DMS53 (cell line): ENCODE results near the gene HSPG2.
"Not testable (repeated sequence)": the region's sequence is repeated elsewhere in the genome, so short reads cannot be mapped to it uniquely, and the experiment has no call there.

Experiments used
- DNase-seq: peaks from one replicate; lab custom pipeline; 2025; lab: John Stamatoyannopoulos, UW

The HSPG2 gene

GRCh38 chr1:21937034-21937371 is at the start of gene HSPG2:
HSPG2 (minus strand) TSS chr1:21937310; CDS start chr1:21937217, 93 bp downstream.
- DNase-seq = no peak

DNA sequence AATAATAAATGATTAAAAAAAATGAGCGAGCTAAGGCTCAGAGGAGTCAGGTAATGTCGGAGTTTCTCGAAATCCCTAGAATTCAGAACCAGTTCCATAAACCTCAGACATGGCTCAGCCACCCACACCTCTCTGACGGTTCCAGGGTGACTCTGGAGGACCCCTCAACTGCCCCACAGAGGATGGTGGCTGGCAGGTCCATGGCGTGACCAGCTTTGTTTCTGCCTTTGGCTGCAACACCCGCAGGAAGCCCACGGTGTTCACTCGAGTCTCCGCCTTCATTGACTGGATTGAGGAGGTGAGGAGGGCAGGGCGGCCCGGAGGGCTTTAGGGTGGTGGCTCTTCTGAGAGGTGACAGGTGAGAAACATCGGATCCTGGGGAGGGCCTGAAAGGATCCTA is 49.3 kb upstream of the HSPG2 start:
- DNase-seq = not testable (repeated sequence)

DNA sequence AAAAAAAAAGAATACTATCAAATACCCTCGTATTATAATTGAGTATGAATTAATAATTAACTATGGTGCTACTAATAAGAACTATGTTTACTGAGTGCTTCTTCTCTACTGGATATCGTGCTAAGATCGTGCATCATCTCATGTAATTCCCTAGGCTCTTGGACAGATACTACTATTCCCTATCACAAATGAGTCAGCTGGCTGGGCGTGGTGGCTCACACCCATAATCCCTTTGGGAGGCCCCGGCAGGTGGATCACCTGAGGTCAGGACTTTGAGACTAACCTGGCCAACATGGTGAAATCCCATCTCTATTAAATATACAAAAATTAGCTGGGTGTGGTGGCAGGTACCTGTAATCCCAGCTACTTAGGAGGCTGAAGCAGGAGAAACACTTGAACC is 48.8 kb upstream of the HSPG2 start:
- not testable (repeated sequence) for DNase-seq

DNA sequence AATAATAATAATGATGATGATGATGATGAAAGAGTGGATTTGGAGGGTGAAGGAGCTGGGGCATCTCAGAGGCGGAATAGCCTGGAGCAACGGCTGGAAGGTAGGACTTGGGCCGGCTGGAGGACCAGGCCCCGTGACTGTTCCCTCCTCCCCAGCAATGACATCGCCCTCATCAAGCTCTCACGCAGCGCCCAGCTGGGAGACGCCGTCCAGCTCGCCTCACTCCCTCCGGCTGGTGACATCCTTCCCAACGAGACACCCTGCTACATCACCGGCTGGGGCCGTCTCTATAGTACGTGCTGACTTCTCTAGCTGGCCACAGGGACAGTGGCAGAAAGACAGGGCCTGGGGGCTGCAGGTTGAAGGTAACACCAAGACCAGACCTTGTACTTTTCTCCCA is 46.4 kb upstream of the HSPG2 start:
- DNase-seq = not testable (repeated sequence)

- DNase-seq = peak; percentile 32
Measured at GRCh38 chr1:21982122-21982521, 45.0 kb upstream of the HSPG2 start.

- DNase-seq = not testable (repeated sequence)
Measured at GRCh38 chr1:21981253-21981652, 44.1 kb upstream of the HSPG2 start.

DNA sequence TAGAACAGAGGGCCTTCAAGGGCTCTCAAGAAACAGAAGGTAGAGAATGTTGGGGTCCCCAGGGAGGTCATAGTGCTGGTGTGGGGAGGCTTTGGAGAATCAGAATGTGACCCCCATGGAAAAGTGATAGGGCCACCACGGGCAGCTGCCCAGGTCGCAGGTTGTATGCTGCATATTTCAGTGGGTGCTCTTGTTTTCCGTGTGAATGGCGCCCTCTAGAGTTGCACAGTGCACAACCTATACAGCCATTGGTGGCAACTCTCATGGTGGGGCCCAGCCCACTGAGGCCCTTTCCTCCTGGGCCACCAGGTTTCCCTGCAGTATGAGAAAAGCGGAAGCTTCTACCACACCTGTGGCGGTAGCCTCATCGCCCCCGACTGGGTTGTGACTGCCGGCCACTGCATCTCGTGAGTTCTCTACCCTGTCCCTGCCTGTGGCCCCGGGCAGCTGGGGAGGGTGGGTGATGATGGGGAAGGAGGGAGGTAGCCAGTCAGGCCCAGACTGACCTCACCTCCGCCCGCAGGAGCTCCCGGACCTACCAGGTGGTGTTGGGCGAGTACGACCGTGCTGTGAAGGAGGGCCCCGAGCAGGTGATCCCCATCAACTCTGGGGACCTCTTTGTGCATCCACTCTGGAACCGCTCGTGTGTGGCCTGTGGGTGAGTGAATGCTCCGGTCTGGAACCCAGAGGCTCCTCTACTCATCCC is 43.6 kb upstream of the HSPG2 start:
- DNase-seq = not testable (repeated sequence)

DNA sequence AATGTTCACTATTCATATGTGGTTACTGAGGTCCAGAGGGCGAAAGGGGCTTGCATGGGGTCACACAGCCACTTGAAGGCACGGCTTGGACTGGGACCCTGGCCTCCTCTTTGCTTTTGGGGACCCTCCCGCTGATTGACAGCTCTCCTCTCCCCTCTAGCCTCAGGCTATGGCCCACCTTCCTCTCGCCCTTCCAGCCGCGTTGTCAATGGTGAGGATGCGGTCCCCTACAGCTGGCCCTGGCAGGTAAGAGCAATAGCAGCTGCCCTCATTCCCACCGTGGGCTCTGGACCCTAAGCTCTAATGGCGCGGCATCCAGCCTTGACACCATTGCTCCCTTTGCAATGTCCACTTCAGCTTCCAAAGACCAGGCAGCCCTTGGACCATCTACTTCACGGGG is 41.1 kb upstream of the HSPG2 start:
- DNase-seq = not testable (repeated sequence)

GRCh38 chr1:21976703-21977239 is 39.7 kb upstream of the HSPG2 start, which contains the start of gene CELA3B:
CELA3B (plus strand) TSS chr1:21977022; CDS start chr1:21977040, 18 bp downstream.
- not testable (repeated sequence) for DNase-seq

- DNase-seq = not testable (repeated sequence)
Measured at GRCh38 chr1:21975296-21975695, 38.2 kb upstream of the HSPG2 start.

- peak; percentile 89 for DNase-seq
Measured at GRCh38 chr1:21974699-21975098, 37.6 kb upstream of the HSPG2 start.

- DNase-seq = not testable (repeated sequence)
Measured at GRCh38 chr1:21973948-21974347, 36.8 kb upstream of the HSPG2 start.

- not testable (repeated sequence) for DNase-seq
Measured at GRCh38 chr1:21972973-21973441, 35.9 kb upstream of the HSPG2 start.

DNA sequence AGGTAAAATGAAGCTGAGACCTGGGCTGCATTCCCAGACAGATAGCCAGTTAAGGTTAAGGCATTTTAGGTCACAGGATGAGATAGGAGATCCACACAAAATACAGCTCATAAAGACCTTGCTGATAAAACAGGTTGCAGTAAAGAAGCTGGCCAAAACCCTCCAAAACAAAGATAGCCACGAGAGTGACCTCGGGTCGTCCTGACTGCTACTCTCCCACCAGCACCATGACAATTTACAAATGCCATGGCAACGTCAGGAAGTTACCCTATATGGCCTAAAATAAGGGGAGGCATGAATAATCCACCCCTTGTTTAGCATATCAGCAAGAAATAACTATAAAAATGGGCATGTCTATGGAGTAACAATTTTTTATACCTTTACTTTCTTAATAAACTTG is 33.4 kb upstream of the HSPG2 start:
- DNase-seq = not testable (repeated sequence)

DNA sequence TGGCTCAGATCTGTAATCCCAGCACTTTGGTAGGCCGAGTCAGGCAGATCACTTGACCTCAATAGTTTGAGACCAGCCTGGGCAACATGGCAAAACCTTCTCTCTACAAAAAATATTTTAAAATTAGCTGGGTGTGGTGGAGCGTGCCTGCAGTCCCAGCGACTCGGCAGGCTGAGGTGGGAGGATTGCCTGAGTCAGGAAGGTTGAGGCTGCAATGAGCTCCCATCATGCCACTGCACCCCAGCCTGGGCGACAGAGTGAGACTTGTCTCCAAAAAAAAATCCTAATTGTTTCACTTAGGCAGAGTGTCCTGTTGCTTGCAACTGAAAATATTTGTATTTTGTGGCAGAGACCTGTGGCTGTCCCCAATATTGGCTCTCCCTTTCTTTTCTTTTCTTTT is 32.0 kb upstream of the HSPG2 start:
- DNase-seq = not testable (repeated sequence)

GRCh38 chr1:21967216-21967615 is 30.1 kb upstream of the HSPG2 start:
- DNase-seq = not testable (repeated sequence)

GRCh38 chr1:21966247-21967000 is 29.3 kb upstream of the HSPG2 start:
- DNase-seq = no peak

GRCh38 chr1:21963477-21964217 is 26.5 kb upstream of the HSPG2 start:
- DNase-seq = peak; percentile 82

DNA sequence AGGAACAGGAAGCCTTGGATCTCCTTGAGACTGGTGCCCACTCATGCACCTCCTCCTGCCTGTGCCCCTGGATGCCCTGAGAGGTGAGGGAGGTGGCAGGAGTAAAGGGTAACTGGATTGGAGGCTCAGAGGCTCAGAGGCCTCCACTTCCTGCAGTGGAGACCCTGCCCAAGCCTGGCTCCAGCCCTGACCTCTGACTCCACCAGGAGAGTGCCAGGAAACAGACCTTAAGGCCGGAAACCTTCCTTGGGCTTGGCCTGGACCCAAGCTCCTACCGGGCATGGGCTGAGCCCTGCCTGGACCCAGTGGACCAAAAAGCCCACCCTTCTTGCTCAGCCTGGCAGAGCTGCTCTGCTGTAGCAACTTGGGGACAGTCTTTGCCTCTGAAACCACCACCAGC is 24.7 kb upstream of the HSPG2 start:
- no peak for DNase-seq

GRCh38 chr1:21961337-21961736 is 24.2 kb upstream of the HSPG2 start:
- DNase-seq = no peak

- DNase-seq = peak; percentile 95
Measured at GRCh38 chr1:21956720-21957552, 19.8 kb upstream of the HSPG2 start.
